Suprapubic skin (tissue), 3 donors: ENCODE results near the gene IL17RA.

ENCODE experiments used
- CTCF ChIP-seq, 2 donors: fragments of 200-600 bp in 1 of 2; fragments of 450-650 bp in 1 of 2; sonication (generic) in 1 of 2; IDR thresholded peaks; one replicate each; pipeline ENCODE4 v1.5.1; 2016 to 2019; ENCODE audit warnings: antibody characterized with exemption in 2 of 2, mild to moderate bottlenecking in 1 of 2, moderate library complexity in 1 of 2
- POLR2A ChIP-seq, 2 donors: fragments of 450-650 bp; IDR thresholded peaks; one replicate each; pipeline ENCODE4 v1.6.1; 2017; ENCODE audit warnings: antibody characterized with exemption in 2 of 2, mild to moderate bottlenecking in 2 of 2, moderate library complexity in 2 of 2

GRCh38 chr22:17063411-17064106 is 21.2 kb upstream of the IL17RA start:
- no peak for TF ChIP-seq CTCF (IDR thresholded peaks at IDR 0.05)
- TF ChIP-seq POLR2A (IDR thresholded peaks at IDR 0.05): no peak
